GM12878 (cell line): ENCODE results near the gene WIPF1. TPM values are rescaled to one million over a fixed set of nuclear protein-coding genes. Genes with fewer than 3 reads are reported as not detected.
A peak's percentile ranks its signal among the peaks of the same experiment; 100 is the strongest.

Experiments
- SIN3A ChIP-seq: IDR thresholded peaks from 2 replicates; pipeline ENCODE4 v1.6.1; 2012; ENCODE audit warnings: low read depth, low read length, improper control_type of control experiment
- polyA plus RNA-seq, 11 experiments: library from polyadenylated mRNA; depleted of rRNA in 4 of 11; unstranded in 6 of 11; stranded (reverse) in 5 of 11; fragments of >200 nt; fragmentation: Nextera tagmentation in 4 of 11; fragmentation: Illumina TruSeq in 1 of 11; extraction: Ambion mirVana in 4 of 11; extraction: Trizol in 1 of 11; gene quantifications; 1 replicate in 1 of 11; 2 replicates in 10 of 11; pipeline versions ENCODE4 v1.2.1 to v1.2.3, GENCODE V29; 2011 to 2016; ENCODE audit warnings: inconsistent platforms in 2 of 11, missing spikeins in 2 of 11, low read depth in 1 of 11
- total RNA-seq, 4 experiments: library from RNA; depleted of rRNA in 3 of 4; stranded (reverse); fragments of >200 nt in 3 of 4; fragmentation: Illumina TruSeq in 1 of 4; extraction: Trizol in 1 of 4; gene quantifications; 2 replicates each; pipeline versions ENCODE4 v1.2.1 to v1.2.3, GENCODE V29; 2013 to 2021
- TF ChIP-seq, protein P1 (sequence below): fragments of 450-650 bp; IDR thresholded peaks from 2 replicates; pipeline ENCODE4 v1.6.1; 2017; ENCODE audit warnings: low read depth, mild to moderate bottlenecking, moderate library complexity
- TF ChIP-seq, protein P2 (sequence below): fragments of 450-650 bp; IDR thresholded peaks from 2 replicates; pipeline ENCODE4 v1.6.1; 2017; ENCODE audit warnings: mild to moderate bottlenecking, moderate library complexity
- TF ChIP-seq, protein P3 (sequence below): IDR thresholded peaks from 2 replicates; pipeline ENCODE4 v1.6.1; 2011; ENCODE audit warnings: borderline replicate concordance, low read depth, mild to moderate bottlenecking, moderate library complexity, mixed read lengths, low read length; ENCODE audit not compliant: insufficient read depth; ENCODE audit errors: extremely low read length

Gene WIPF1
- total and polyA plus RNA-seq, 10 of the 15 experiments (the other 5 are each of a cell fraction or from before 2014, with no cell fraction given), result 23.1 to 188 (median 68.9) TPM

DNA sequence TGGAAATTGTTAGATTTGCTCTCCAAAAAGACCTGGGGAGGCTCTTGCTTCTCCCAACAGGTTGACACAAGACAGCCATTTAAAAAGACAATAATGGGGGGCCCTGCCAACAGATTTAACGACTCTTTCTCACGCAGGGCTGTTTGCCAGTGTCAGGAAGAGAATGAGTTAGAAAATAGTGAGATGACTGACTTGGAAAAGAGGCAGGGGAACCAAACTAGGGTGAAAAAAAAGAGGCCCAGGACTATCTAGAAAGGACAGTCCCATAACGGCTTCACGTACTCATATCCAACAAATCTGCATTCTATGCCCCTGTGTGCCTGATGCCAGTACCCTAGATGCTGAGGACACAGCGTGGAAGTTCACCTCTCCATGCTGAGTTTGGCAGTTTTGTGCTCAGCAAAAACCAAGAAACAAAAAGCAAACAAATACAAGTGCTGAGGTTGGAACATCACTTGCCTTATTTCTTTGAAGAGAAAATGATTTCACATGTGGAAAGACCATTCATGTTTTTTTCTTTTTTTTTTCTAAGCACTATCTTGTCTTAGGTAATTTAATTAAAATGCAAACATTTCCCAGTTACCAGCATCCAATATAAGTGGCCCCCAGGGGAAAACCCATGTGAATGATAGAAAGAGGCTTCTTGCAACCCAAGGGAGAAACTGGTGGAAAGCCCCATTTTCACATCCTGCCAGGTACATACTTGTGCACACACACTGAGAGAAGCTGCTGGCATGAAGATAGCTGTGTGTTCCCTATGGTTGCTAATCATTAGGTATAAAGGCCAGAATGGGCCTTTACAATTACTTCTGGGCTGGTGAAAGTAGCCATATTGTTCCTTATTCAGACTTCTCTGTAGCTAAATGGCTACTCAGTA is 10.6 kb upstream of the WIPF1 start (continued):
- TF ChIP-seq, protein P1, sequence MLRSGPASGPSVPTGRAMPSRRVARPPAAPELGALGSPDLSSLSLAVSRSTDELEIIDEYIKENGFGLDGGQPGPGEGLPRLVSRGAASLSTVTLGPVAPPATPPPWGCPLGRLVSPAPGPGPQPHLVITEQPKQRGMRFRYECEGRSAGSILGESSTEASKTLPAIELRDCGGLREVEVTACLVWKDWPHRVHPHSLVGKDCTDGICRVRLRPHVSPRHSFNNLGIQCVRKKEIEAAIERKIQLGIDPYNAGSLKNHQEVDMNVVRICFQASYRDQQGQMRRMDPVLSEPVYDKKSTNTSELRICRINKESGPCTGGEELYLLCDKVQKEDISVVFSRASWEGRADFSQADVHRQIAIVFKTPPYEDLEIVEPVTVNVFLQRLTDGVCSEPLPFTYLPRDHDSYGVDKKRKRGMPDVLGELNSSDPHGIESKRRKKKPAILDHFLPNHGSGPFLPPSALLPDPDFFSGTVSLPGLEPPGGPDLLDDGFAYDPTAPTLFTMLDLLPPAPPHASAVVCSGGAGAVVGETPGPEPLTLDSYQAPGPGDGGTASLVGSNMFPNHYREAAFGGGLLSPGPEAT, result peak; percentile 97
- TF ChIP-seq, protein P2, sequence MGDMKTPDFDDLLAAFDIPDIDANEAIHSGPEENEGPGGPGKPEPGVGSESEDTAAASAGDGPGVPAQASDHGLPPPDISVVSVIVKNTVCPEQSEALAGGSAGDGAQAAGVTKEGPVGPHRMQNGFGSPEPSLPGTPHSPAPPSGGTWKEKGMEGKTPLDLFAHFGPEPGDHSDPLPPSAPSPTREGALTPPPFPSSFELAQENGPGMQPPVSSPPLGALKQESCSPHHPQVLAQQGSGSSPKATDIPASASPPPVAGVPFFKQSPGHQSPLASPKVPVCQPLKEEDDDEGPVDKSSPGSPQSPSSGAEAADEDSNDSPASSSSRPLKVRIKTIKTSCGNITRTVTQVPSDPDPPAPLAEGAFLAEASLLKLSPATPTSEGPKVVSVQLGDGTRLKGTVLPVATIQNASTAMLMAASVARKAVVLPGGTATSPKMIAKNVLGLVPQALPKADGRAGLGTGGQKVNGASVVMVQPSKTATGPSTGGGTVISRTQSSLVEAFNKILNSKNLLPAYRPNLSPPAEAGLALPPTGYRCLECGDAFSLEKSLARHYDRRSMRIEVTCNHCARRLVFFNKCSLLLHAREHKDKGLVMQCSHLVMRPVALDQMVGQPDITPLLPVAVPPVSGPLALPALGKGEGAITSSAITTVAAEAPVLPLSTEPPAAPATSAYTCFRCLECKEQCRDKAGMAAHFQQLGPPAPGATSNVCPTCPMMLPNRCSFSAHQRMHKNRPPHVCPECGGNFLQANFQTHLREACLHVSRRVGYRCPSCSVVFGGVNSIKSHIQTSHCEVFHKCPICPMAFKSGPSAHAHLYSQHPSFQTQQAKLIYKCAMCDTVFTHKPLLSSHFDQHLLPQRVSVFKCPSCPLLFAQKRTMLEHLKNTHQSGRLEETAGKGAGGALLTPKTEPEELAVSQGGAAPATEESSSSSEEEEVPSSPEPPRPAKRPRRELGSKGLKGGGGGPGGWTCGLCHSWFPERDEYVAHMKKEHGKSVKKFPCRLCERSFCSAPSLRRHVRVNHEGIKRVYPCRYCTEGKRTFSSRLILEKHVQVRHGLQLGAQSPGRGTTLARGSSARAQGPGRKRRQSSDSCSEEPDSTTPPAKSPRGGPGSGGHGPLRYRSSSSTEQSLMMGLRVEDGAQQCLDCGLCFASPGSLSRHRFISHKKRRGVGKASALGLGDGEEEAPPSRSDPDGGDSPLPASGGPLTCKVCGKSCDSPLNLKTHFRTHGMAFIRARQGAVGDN, result 0 out of 2 replicates have a peak, but pooled peaks have one; percentile 70
- TF ChIP-seq, protein P3, sequence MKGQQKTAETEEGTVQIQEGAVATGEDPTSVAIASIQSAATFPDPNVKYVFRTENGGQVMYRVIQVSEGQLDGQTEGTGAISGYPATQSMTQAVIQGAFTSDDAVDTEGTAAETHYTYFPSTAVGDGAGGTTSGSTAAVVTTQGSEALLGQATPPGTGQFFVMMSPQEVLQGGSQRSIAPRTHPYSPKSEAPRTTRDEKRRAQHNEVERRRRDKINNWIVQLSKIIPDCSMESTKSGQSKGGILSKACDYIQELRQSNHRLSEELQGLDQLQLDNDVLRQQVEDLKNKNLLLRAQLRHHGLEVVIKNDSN, result no peak
- no peak for TF ChIP-seq SIN3A
- TF ChIP-seq, all 136 proteins: peak for 29
